IgD-negative memory B cell (primary cell): Measurements from ENCODE around the gene CHD6. TPM values are rescaled to one million over a fixed set of nuclear protein-coding genes. Genes with fewer than 3 reads are reported as not detected.
A peak's percentile ranks its signal among the peaks of the same experiment; 100 is the strongest.

ENCODE experiments used
- H3K27ac Mint-ChIP-seq, 3 donors: one replicate each; pipeline ENCODE4 v1.8.0; 2020 to 2022; ENCODE audit warnings: mild to moderate bottlenecking in 3 of 3, mixed read lengths in 3 of 3, moderate library complexity in 1 of 3
- H3K27me3 Mint-ChIP-seq: one replicate; pipeline ENCODE4 v1.8.0; 2021; ENCODE audit warnings: mixed read lengths
- H3K36me3 Mint-ChIP-seq: one replicate; pipeline ENCODE4 v1.8.0; 2020; ENCODE audit warnings: mild to moderate bottlenecking, mixed read lengths
- H3K4me1 Mint-ChIP-seq, 3 donors: one replicate each; pipeline ENCODE4 v1.8.0; 2020 to 2022; ENCODE audit warnings: mixed read lengths in 3 of 3, mild to moderate bottlenecking in 1 of 3
- H3K4me3 Mint-ChIP-seq, 4 donors: one replicate each; pipeline ENCODE4 v1.8.0; 2020 to 2022; ENCODE audit warnings: mild to moderate bottlenecking in 4 of 4, mixed read lengths in 4 of 4, moderate library complexity in 3 of 4
- H3K9me3 Mint-ChIP-seq, 3 donors: one replicate each; pipeline ENCODE4 v1.8.0; 2020 to 2021; ENCODE audit warnings: mixed read lengths in 3 of 3, mild to moderate bottlenecking in 1 of 3
- polyA plus RNA-seq: library from polyadenylated mRNA; unstranded; fragments of 300-500 nt; fragmentation: Illumina TruSeq; gene quantifications from one replicate; pipeline ENCODE4 v1.2.3, GENCODE V29; 2021

Gene CHD6
- polyA plus RNA-seq, 1 donor from 2014 or later: 56.1 TPM

GRCh38 chr20:41615676-41616075 lies 2.5 kb downstream of the CHD6 start:
- no peaks in the 10 kb centered on the region for H3K27me3 Mint-ChIP-seq
- peaks cover 33 to 47% (median 36%) of the 10 kb centered on the region in 3 donors for H3K4me1 Mint-ChIP-seq
- peak overlapping the region in 2 of 4 donors; percentile 45 to 94 for H3K4me3 Mint-ChIP-seq
- H3K27ac Mint-ChIP-seq: peak overlapping the region in 1 of 3 donors; percentile 70
- H3K9me3 Mint-ChIP-seq: no peaks in the 10 kb centered on the region
- H3K36me3 Mint-ChIP-seq: no peaks in the 10 kb centered on the region

GRCh38 chr20:41615110-41615509 lies 3.1 kb downstream of the CHD6 start:
- H3K4me3 Mint-ChIP-seq: peak overlapping the region in 1 of 4 donors; percentile 94
- no peaks in the 10 kb centered on the region for H3K9me3 Mint-ChIP-seq
- H3K4me1 Mint-ChIP-seq: peaks cover 34 to 48% (median 36%) of the 10 kb centered on the region in 3 donors
- no peaks in the 10 kb centered on the region for H3K27me3 Mint-ChIP-seq
- H3K36me3 Mint-ChIP-seq: no peaks in the 10 kb centered on the region
- H3K27ac Mint-ChIP-seq: peak overlapping the region in 1 of 3 donors; percentile 70

DNA sequence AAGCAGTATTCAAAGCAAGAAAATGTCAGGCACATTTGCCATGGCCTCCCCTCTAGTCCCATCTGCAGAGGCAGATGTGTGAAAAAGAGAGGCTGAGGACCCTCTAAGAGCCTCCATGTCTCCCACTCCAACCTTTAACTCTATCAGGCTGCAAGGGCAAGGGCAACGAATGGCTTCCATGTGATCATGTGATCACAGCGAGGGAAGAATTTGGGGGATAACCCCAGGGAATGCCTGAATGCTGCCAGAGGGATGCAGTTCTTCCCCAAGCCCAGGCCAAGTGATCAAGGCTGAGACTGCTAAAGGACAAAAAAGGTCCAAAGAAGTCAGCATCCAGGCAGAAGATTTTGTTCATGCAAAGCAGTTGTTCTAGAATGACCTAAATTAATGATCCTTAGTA lies 4.9 kb downstream of the CHD6 start:
- Mint-ChIP-seq H3K27me3 (no peaks in the 10 kb centered on the region), H3K4me3 (peak overlapping the region in 1 of 4 donors; percentile 14), H3K36me3 (no peaks in the 10 kb centered on the region), H3K4me1 (peaks cover 39 to 59% (median 46%) of the 10 kb centered on the region in 3 donors), H3K27ac (no peak overlapping the region), H3K9me3 (no peaks in the 10 kb centered on the region)

GRCh38 chr20:41609474-41609873 lies 8.7 kb downstream of the CHD6 start:
- H3K4me3 Mint-ChIP-seq: peak overlapping the region in 1 of 4 donors; percentile 46
- no peaks in the 10 kb centered on the region for H3K9me3 Mint-ChIP-seq
- peaks cover 3% of the 10 kb centered on the region for H3K36me3 Mint-ChIP-seq
- no peaks in the 10 kb centered on the region for H3K27me3 Mint-ChIP-seq
- H3K27ac Mint-ChIP-seq: no peak overlapping the region
- H3K4me1 Mint-ChIP-seq: peaks cover 23 to 51% (median 38%) of the 10 kb centered on the region in 3 donors

DNA sequence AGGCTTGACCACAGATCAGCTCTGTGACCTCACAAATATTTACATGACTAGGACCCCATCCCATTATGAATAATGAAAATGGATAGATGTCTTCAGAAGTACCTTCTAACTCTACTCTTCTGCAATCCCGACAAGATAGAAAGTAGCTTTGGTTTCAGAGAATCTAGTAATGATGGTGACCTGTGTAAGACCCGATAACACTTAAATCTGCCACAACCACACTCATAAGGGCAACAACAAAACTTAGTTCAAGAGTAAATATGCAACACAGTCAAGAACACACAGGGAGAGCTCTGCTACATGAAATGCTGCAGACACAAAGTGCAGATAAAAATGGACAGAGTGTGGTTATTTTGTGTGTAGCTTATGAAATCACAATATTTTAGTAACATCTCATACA lies 9.6 kb downstream of the CHD6 start:
- Mint-ChIP-seq H3K4me3 (peak overlapping the region in 1 of 4 donors; percentile 7), H3K27me3 (no peaks in the 10 kb centered on the region), H3K27ac (no peak overlapping the region), H3K36me3 (peaks cover 3% of the 10 kb centered on the region), H3K9me3 (no peaks in the 10 kb centered on the region), H3K4me1 (peaks cover 24 to 52% (median 42%) of the 10 kb centered on the region in 3 donors)

DNA sequence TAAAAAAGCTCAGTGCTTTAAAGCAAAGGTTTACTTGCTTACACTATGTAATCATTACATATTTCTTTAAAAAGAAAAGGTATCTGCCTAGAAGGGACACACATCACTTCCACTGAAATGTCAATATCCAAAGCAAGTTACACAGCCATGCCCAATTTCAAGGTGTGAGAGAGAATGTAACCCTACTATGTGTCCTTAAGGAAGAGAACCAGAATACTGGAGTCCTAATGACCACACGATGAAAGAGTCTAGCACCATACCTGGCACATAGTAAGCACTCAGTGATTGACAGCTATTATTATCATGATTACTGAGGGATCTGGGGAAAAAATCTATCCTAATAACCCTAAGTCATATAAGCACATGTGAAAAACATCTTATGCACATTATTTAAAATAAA lies 10.4 kb downstream of the CHD6 start:
- Mint-ChIP-seq H3K36me3 (peaks cover 3% of the 10 kb centered on the region), H3K4me1 (peaks cover 23 to 45% (median 42%) of the 10 kb centered on the region in 3 donors), H3K27ac (no peak overlapping the region), H3K9me3 (no peaks in the 10 kb centered on the region), H3K27me3 (no peaks in the 10 kb centered on the region), H3K4me3 (no peak overlapping the region)

DNA sequence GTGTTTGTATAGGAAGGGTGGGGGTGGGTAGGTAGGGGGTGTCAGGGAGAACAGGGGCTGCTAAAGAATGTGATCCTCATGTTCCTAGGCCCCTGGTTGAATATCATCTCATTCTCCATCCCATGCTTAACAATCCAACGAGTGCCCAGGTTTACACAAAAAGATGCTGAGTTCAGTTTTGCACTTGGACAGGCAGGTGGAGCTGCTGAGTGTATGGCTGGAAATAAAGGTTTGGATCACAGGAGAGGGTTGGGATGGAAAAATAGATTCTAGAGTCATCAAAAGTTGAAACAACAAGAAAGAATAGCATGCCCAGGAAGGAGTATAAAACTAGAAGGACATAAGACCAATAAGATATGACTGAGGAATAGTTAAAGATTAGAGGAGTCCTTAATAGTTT lies 14.2 kb downstream of the CHD6 start:
- H3K4me3 Mint-ChIP-seq: no peak overlapping the region
- peaks cover 6% of the 10 kb centered on the region for H3K36me3 Mint-ChIP-seq
- no peak overlapping the region for H3K27ac Mint-ChIP-seq
- peaks cover 10 to 33% (median 28%) of the 10 kb centered on the region in 3 donors for H3K4me1 Mint-ChIP-seq
- H3K27me3 Mint-ChIP-seq: no peaks in the 10 kb centered on the region
- peaks cover 4 to 26% (median 9%) of the 10 kb centered on the region in 3 donors for H3K9me3 Mint-ChIP-seq

GRCh38 chr20:41601742-41602141 lies 16.4 kb downstream of the CHD6 start:
- peaks cover 4 to 39% (median 16%) of the 10 kb centered on the region in 3 donors for H3K9me3 Mint-ChIP-seq
- H3K27ac Mint-ChIP-seq: no peak overlapping the region

GRCh38 chr20:41600926-41601631 lies 17.1 kb downstream of the CHD6 start:
- no peak overlapping the region for H3K4me3 Mint-ChIP-seq
- peak overlapping the region in 1 of 3 donors; percentile 96 for H3K27ac Mint-ChIP-seq
- peaks cover 4% of the 10 kb centered on the region for H3K36me3 Mint-ChIP-seq
- peaks cover 4 to 43% (median 18%) of the 10 kb centered on the region in 3 donors for H3K9me3 Mint-ChIP-seq
- H3K4me1 Mint-ChIP-seq: peaks cover 6 to 27% (median 19%) of the 10 kb centered on the region in 3 donors
- no peaks in the 10 kb centered on the region for H3K27me3 Mint-ChIP-seq

More at GRCh38 chr20:41601742-41602141, 16.4 kb downstream of the CHD6 start:
- Mint-ChIP-seq H3K4me1 (peaks cover 4 to 23% (median 16%) of the 10 kb centered on the region in 3 donors), H3K4me3 (no peak overlapping the region), H3K36me3 (peaks cover 4% of the 10 kb centered on the region), H3K27me3 (no peaks in the 10 kb centered on the region)

- Mint-ChIP-seq H3K9me3 (peaks cover 6 to 48% (median 25%) of the 10 kb centered on the region in 3 donors), H3K27ac (peak overlapping the region in 1 of 3 donors; percentile 96), H3K27me3 (no peaks in the 10 kb centered on the region), H3K36me3 (peaks cover 6% of the 10 kb centered on the region), H3K4me1 (peaks cover 9 to 28% (median 17%) of the 10 kb centered on the region in 3 donors), H3K4me3 (peak overlapping the region in 1 of 4 donors; percentile 83)
These were observed 18.5 kb downstream of the CHD6 start for GRCh38 chr20:41599699-41600104.

GRCh38 chr20:41598719-41599118 lies 19.5 kb downstream of the CHD6 start:
- Mint-ChIP-seq H3K36me3 (peaks cover 10% of the 10 kb centered on the region), H3K27me3 (no peaks in the 10 kb centered on the region), H3K27ac (no peak overlapping the region), H3K4me1 (peaks cover 9 to 30% (median 16%) of the 10 kb centered on the region in 3 donors), H3K4me3 (no peak overlapping the region), H3K9me3 (peaks cover 6 to 50% (median 27%) of the 10 kb centered on the region in 3 donors)

DNA sequence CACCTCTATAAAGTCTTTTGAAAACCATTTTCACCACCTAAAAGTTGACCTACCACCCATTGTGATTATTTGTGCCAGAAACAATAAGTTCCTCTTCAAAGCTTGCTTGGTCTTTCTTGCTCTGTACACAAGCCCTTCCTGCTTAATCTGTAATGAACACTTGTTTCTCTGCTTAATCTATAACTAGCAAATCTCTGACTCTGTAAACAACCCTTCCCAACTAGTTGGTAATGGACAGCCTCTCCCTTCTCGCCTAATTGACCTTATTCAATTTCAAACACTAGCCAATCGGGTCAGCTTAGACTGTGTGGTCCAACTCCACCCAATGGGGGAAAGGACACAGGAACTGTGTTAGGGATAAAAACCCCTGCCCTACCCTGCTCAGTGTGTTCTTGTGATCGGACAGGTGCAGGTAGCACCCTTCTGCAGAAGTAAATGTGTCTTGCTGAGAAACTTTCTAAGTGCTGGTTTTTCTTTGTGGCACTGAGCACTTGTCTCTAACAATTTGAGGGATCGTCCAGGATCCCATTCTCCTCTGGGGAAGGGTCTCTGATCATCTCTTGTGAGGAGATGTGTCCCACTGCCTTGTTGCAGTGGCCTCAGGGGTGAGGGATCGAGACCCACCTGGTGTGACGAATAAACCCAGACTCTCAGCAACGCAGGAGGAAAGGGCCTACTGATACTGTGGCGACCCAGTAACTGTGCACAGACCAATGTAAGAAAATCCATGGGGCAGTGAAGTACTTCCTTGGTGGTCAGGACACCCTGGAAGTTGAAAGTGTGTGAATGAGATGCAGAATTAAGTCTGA lies 23.5 kb downstream of the CHD6 start:
- peaks cover 6% of the 10 kb centered on the region for H3K36me3 Mint-ChIP-seq

GRCh38 chr20:41592516-41593216 lies 25.5 kb downstream of the CHD6 start:
- H3K36me3 Mint-ChIP-seq: peaks cover 9% of the 10 kb centered on the region
- H3K9me3 Mint-ChIP-seq: peaks cover 3 to 20% (median 17%) of the 10 kb centered on the region in 3 donors
- H3K4me3 Mint-ChIP-seq: peak overlapping the region in 3 of 4 donors; percentile 13 to 41 (median 32)
- peak overlapping the region in 1 of 3 donors; percentile 39 for H3K27ac Mint-ChIP-seq
- peaks cover 29 to 38% (median 31%) of the 10 kb centered on the region in 3 donors for H3K4me1 Mint-ChIP-seq
- no peaks in the 10 kb centered on the region for H3K27me3 Mint-ChIP-seq

More for the DNA sequence above, 23.5 kb downstream of the CHD6 start:
- H3K27ac Mint-ChIP-seq: peak overlapping the region in 1 of 3 donors; percentile 53
- H3K27me3 Mint-ChIP-seq: no peaks in the 10 kb centered on the region
- peaks cover 3 to 31% (median 24%) of the 10 kb centered on the region in 3 donors for H3K9me3 Mint-ChIP-seq
- H3K4me1 Mint-ChIP-seq: peaks cover 20 to 39% (median 25%) of the 10 kb centered on the region in 3 donors
- peak overlapping the region in 1 of 4 donors; percentile 19 for H3K4me3 Mint-ChIP-seq

DNA sequence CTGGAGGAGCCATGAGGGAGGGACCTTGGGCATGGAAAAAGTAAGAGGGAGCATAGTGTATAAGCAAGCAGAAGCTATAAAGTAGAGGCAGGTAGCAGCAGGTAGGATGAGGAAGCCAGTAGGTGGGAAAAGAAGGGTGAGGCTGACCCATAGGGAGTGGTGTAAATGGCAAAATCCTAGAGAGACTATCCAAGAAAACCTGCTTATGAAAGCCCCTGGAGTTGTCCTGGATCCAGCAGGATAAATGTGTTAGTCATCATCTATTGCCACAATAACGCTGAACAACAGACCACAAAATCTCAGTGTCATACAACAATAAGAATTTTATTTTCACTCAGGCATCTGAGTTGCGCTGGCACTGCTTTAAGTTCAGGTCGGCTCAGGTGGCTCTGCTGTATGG lies 30.2 kb downstream of the CHD6 start:
- peak overlapping the region in 1 of 4 donors; percentile 8 for H3K4me3 Mint-ChIP-seq
- H3K36me3 Mint-ChIP-seq: peaks cover 19% of the 10 kb centered on the region
- peak overlapping the region in 2 of 3 donors; percentile 35 to 59 for H3K27ac Mint-ChIP-seq
- peaks cover 3 to 14% (median 13%) of the 10 kb centered on the region in 3 donors for H3K9me3 Mint-ChIP-seq
- no peaks in the 10 kb centered on the region for H3K27me3 Mint-ChIP-seq
- peaks cover 12 to 21% (median 15%) of the 10 kb centered on the region in 3 donors for H3K4me1 Mint-ChIP-seq
